CD4-positive, alpha-beta T cell treated with Interleukin-21 for 1 hour (primary cell): ENCODE results near the gene CLDN22.
"Not testable (repeated sequence)": the region's sequence is repeated elsewhere in the genome, so short reads cannot be mapped to it uniquely, and the experiment has no call there.

ENCODE experiments used
- DNase-seq: peaks from one replicate; pipeline ENCODE4 v3.0.0-alpha.2; 2020

The CLDN22 gene

GRCh38 chr4:183345261-183345660, 25.2 kb upstream of the CLDN22 start:
- no peak for DNase-seq

DNA sequence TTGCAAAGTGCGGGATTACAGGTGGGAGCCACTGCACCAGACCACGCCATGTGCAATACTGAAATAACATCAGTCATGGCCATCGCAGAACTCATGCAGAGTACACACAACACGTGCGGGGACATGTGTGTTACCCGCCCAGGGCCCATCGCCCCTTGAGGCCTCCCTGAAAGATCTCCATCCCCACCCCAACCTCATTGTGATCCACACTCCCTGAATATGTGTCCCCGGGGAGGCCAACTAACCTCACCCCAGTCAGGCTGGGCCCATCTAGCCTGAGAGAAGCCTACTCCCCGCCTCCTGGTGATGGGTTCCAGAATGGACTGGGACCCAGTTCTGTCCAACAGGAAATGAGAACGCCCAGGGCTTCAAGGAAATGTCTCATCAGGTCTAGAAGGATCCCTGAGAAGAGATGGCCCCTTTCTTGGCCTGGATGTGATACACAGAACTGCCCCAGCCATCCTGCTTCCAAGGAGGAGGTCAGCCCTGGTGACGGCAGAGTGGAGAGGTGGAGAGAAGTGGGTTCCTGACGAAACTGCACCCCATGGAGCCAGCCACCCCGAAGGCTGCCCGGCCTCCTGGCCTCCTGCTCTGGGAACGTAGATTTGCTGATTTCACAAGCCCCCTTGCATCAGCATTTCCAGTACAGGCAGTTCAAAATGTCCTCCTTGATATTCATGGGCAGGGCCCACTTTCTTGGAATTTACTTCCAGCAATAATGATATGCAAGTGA, 24.6 kb upstream of the CLDN22 start:
- DNase-seq, result no peak

GRCh38 chr4:183343730-183344129, 23.7 kb upstream of the CLDN22 start:
- no peak for DNase-seq

DNA sequence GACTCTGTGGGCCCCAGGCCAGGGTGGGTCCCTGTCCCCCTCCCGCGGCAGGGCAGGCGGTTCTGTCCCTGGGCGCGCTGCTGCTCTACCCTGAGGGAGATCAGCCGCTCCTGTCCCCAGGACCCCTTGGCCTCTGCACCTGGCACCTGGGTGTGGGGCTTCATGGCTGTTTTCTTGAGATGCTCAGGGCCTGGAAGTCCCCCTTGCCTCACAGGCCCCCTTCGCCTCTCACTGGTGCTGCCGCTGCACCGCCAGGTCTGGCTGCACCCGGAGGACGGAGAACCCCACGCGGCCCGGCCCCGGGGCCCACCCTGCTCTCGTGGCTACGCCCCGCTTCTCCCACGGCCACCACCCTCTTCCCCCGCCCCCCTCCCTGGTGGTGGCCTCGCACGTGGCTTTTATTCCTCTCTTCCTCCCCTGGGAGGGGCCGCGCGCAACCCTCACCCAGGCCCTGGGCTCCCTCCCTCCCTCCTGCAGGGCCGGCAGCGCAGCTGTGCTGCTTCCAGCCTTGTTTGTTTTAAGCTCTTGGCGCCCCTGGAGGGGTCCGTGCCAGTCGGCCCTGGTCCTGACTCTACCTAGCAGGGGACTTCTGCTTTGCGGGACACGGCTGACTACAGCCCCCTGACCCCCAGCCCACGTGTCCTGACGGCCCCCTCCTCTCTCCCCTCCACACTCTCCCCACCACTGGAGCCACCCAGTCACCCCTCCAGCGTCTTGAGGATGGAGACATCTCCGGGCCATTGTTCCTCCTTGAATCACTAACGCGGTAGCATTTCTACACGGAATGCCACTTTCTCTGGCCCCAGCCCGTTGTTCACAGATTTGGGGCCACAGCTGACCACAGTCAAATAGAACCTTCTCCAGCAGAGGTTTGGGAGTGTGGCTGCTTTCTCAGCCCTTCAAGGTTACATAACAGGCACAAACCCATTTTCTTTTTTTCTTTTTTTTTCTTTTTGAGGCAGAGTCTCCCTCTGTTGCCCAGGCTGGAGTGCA, 22.8 kb upstream of the CLDN22 start:
- no peak for DNase-seq

DNA sequence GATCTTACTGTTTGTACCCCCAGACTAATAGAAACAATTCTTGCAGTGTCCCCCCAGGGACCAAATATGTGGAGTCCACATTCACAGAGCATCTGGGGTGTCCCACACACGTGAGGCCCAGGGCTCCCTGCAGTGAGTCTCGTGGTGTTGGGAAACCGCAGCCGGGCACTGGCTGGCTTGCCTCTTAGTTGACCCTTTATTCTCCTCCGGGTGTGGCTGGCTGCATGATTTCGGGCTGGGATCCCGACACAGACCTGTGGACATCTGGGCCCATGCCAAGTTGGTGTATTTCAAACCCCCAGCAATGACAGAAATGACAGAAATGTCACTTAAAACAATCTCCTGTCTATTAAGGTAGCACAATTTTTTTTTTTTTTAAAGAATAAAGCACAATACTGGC, 17.8 kb upstream of the CLDN22 start:
- DNase-seq, result no peak

DNA sequence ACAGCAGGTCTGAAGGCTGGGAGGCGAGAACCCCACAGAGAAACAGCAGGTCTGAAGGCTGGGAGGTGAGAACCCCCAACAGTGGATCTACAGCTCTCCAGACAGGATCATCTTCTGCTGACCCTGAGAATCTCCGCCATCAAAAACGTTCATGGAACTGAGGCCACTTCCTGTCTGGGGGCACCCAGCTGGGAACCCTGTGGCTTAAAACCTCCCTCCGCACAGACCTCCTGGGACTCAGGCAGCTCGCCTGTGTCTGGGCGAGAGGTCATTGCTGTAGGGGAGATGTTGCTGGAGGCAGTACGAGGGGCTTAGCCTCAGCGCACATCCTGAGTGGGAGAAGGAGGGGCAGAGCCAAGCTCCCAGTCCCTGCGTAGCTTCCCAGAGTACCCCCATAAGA, 17.3 kb upstream of the CLDN22 start:
- DNase-seq, result no peak

- DNase-seq, result no peak
These were observed 15.4 kb upstream of the CLDN22 start for GRCh38 chr4:183335369-183335940.

GRCh38 chr4:183333983-183334382, 13.9 kb upstream of the CLDN22 start:
- DNase-seq, result no peak

DNA sequence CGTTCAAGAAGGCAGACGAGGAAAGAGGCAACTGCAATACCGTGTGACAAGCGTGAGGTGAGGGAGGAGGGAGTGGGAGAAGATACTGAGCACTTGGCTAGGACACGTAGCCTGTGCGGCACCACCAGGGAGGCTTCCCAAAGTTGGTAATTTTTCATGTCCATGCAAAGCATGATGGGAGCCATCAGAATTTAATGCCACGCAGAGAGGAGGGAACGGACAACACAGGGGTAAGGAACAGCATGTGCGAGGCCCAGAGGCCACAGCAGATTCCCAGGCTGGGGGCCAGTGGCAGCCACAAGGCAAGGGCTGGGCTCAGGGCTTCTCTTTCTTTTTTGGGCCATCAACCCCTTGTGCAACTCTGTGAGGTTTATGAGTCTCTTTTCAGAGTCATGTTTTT, 13.1 kb upstream of the CLDN22 start:
- no peak for DNase-seq

DNA sequence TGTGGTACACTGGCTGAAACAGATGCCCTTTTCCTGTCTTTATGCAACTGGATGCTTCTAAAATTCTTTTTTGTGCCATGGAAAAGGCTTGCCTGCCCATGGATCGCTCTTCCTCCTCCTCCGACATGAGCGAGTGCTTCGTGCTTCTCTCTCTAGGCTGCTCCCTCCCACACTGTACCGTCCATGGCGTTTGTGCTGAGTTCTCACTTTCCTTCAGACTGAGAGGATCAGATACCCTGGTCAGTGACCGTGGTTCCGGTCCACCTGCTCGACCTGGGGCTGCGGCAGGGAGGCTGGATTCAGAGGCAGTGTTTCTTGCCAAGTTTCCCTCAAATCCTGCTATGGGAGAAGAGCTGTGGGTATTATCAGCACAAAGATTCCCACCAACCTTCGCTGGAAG, 12.4 kb upstream of the CLDN22 start:
- DNase-seq, result no peak

- DNase-seq, result no peak
These were observed 10.8 kb upstream of the CLDN22 start for GRCh38 chr4:183330841-183331240.

GRCh38 chr4:183329954-183330742, 10.1 kb upstream of the CLDN22 start:
- DNase-seq, result no peak

DNA sequence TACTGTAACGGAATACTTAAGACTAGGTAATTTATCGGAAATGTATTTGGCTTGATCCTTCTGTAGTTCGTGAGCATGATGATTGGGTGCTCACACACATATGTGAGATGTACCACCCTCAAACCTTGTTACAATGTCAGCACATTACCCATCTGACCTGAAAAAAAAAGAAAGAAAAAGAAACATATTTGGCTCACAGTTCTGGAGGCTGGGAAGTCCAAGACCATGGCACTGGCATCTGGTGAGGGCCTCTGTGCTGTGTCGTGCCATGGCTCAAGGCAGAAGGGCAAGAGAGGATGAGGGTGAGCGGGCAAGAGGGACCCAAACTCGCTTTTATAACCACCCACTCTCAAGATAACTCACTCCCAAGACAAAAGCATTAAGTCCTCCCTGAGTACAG, 9.2 kb upstream of the CLDN22 start:
- no peak for DNase-seq

GRCh38 chr4:183328832-183329231, 8.8 kb upstream of the CLDN22 start:
- DNase-seq, result no peak

DNA sequence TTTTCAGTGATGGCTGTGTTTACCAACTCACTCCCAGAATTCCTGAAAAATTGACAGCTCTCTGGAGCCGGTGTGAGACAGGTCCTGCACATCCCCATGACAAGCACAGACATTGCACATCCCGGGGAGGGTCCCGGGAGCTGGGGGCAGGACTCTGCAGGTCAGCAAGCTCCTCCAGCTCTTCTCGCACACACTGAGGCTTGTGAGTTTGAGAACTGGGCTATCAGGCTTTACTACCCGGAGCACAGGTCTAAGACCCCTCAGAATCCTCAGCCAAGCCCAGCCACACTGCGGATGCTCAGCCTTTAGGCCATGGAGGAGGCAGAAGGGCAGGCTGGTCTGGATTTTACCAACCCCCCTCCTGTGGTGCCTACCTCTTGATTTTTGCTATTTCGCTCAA, 7.8 kb upstream of the CLDN22 start:
- no peak for DNase-seq

DNA sequence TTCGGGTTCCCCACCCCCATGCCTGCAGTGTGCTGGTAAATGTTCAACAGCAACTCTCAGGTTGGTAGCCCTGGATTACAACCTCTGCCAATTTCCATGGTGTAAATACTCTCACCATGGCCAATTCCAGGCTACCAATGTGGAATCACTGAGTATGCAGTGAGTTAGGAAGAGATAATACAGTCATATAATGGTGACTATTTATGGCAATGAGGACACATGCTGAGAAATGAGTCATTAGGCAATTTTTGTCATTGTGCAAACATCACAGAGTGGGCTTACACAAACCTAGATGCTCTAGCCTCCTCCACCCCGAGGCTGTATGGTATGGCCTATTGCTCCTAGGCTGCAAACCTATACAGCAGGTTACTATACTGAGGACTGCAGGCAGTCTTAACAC, 6.8 kb upstream of the CLDN22 start:
- no peak for DNase-seq

DNA sequence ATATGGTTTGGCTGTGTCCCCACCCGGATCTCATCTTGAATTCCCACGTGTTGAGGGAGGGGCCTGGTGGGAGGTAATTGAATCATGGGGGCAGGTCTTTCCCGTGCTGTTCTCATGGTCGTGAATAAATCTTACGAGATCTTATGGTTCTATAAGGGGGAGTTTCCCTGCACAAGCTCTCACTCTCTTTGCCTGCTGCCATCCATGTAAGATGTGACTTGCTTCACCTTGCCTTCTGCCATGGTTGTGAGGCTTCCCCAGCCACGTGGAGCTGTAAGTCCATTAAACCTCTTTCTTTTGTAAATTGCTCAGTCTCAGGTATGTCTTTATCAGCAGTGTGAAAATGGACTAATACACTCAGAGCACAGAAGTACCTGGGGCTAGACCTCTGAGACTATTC, 6.3 kb upstream of the CLDN22 start:
- DNase-seq, result not testable (repeated sequence)

GRCh38 chr4:183324619-183325018, 4.5 kb upstream of the CLDN22 start:
- no peak for DNase-seq

DNA sequence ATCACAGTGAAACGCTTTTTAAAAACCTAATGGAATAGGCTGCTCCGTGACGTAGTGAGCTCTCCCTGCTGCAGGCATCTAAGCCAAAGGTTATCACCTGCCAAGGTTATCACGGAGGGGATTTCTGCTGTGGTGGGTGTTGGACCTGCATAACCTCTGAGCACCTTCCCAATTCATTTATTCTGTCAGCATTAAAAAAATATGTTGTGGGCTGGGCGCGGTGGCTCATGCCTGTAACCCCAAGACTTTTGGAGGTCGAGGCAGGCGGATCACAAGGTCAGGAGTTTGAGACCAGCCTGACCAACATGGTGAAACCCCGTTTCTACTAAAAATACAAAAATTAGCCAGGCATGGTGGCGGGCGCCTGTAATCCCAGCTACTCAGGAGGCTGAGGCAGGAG, 4.0 kb upstream of the CLDN22 start:
- DNase-seq, result not testable (repeated sequence)

DNA sequence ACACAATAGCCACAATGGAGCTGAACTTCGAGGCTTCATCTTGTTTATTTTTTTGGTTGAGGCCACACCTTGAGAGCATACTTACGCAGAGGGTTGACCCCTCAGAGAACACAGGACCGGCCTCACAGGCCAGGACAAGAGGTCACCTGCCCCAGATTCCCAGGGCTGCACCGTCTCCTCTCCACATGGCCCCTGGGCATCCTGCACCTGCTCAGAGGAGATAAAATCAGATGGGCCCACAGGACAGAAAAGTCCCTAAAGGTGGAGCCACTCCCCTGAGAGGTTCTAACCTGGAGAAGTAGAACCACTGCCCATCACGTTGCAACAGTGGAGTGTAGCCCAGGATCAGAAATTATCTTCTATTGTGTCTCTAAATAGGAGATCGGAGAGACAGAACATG, 3.2 kb upstream of the CLDN22 start:
- no peak for DNase-seq

GRCh38 chr4:183322326-183322725, 2.2 kb upstream of the CLDN22 start, which contains the start of gene CLDN24:
Gene CLDN24 (minus strand): TSS chr4:183322426. CDS start chr4:183322426, 0 bp downstream.
- no peak for DNase-seq

DNA sequence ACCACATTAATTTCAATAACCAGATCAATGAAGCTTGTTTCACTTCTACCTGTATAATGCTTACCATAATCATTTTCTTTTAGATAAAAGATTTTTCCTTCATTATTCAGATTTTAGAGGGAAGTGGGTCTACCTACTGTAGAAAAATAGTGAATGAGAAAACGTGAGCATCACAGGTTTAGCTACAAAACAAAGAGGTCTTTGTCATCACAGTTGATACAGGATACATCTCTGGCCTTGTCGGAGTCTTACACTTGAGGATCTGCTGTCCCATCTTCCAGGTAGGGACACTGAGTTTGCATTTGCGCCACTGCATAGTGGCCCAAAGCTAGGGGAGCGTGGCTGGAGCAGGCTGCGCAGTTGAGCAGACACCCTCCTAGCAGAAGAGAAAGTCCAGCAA, 1.4 kb upstream of the CLDN22 start:
- no peak for DNase-seq

GRCh38 chr4:183321079-183321478, 1.0 kb upstream of the CLDN22 start:
- DNase-seq, result peak; percentile 12
